ENCODE data around the gene ABHD16A. TPM values are rescaled to one million over a fixed set of nuclear protein-coding genes. Genes with fewer than 3 reads are reported as not detected.

Gene ABHD16A
- total RNA-seq, 4 donors from 2014 or later, result 47.3 to 81.4 (median 71.7) TPM

DNA sequence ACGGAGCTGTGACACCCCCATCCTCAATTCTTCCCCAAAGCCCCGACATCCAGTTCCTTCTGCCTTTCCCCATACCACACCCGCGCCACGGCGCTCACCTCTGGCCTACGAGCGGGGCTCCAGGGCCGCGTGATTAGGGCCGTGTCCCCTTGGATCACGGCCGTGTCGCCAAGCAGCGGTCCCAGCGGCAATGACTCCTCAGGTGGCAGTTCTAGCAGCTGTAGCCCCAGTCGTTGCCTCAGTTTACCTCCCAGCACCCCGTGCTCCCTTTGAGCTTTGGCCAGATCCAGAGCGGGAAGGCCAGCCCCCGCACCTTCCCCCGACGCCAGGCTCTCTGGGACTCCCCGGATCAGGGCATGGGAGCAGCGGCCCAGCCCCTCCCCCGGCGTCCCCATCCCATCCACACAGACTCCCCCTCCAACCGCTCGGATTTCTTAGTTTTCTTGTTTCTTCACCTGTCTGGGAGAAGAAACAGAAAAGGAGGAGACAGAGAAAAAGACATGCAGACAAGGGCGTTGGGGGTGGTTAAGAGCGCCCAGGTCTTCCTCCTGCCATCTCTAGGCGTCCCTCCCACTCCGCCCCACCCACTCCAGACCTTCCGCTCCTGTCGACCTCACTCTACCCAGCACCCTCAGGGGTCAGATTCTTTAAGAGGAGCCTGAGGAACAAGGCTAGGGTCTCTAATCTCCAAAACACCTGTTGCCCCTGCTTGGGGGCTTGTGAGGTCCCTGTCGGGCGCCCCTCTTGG lies 25.8 kb upstream of the ABHD16A start, which contains the start of gene DDAH2:
DDAH2 (minus strand) TSS at position 533 of the 748 bp plus-strand sequence; CDS start at position 395, 138 bp downstream.
- Histone ChIP-seq H3K36me3 (peaks cover 33 to 37% of the 10 kb centered on the region in 2 donors), H3K9me3 (no peaks in the 10 kb centered on the region), H3K27me3 (no peaks in the 10 kb centered on the region), H3K27ac (peak within 1 kb of the TSS; percentile 82 to 98 (median 93)), H3K4me1 (peaks cover 24 to 45% of the 10 kb centered on the region in 2 donors), H3K4me3 (replicated peaks in 1 of 3) (peak within 1 kb of the TSS; percentile 55 to 84 (median 62))
- WGBS, 2 donors, result 9 to 11% methylated on average over 29 to 34 of the region's 36 CpGs
- DNase-seq, result peak in 1 of 2 donors; percentile 29
- intact Hi-C loops (cut with DNase I), result loop anchor here (10.0 kb wide), 1 partner anchor 106 kb away; no protein-coding TSS in a partner anchor
- no peak for TF ChIP-seq POLR2A (IDR thresholded peaks at IDR 0.05)
- TF ChIP-seq, protein P1, sequence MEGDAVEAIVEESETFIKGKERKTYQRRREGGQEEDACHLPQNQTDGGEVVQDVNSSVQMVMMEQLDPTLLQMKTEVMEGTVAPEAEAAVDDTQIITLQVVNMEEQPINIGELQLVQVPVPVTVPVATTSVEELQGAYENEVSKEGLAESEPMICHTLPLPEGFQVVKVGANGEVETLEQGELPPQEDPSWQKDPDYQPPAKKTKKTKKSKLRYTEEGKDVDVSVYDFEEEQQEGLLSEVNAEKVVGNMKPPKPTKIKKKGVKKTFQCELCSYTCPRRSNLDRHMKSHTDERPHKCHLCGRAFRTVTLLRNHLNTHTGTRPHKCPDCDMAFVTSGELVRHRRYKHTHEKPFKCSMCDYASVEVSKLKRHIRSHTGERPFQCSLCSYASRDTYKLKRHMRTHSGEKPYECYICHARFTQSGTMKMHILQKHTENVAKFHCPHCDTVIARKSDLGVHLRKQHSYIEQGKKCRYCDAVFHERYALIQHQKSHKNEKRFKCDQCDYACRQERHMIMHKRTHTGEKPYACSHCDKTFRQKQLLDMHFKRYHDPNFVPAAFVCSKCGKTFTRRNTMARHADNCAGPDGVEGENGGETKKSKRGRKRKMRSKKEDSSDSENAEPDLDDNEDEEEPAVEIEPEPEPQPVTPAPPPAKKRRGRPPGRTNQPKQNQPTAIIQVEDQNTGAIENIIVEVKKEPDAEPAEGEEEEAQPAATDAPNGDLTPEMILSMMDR (IDR thresholded peaks at IDR 0.05), result no peak

DNA sequence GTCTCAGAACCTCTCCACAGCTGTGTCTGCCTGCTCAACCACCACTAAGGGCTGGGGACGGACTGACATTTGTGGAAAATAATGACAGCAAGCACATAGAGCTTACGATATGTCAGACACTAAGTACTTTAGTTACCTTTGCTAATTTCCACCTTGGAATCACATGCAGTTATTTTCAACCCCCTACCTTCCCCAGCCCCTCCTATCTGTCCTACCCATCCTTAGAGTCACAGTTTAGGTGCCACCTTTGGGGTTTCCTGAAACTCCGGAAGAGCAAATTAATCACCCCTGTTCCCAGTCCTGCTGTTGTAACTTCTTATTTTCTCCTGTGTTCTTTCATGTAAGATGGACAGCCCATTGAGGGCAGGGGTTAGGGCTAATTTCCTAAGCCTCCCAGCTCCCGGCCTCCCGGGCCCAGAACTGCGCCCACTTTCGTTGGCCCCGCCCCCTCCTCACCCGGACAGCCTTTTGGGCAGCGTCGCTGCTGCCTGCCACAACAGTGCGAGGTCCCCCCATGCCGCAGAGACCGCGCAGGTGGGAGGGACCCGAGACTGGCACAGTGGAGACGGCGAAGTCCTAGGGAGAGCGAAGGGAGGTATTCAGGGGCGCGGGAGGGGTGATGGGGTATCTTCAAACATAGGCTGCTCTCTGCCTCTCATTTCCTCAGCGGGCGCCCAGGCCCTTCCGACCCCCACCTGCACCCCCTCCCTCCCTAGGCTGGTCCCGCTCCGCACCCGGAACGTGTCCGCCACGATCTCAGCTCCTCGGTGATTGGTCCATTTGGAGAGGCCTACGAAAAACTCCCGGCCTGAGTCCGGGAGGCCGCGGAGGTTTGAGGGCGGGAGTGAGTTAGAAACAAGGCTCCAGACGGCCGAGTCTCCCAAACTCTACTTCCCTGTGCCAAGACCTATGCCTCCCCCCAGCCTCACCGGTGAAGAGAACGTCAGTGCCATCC lies 24.9 kb upstream of the ABHD16A start:
- peak; percentile 38 to 39 for DNase-seq
- TF ChIP-seq POLR2A (IDR thresholded peaks at IDR 0.05), result no peak
- TF ChIP-seq, protein P1 (IDR thresholded peaks at IDR 0.05), result no peak
- WGBS, 2 donors, result 68 to 72% methylated on average over 41 of the region's 41 CpGs
- H3K27ac ChIP-seq, result peak overlapping the region; percentile 82 to 98 (median 93)
- no peaks in the 10 kb centered on the region for H3K9me3 ChIP-seq
- no peaks in the 10 kb centered on the region for H3K27me3 ChIP-seq
- H3K4me3 ChIP-seq (replicated peaks in 1 of 3), result peak overlapping the region; percentile 55 to 84 (median 62)
- intact Hi-C loops (cut with DNase I), result loop anchor here (10.0 kb wide), 1 partner anchor 107 kb away; no protein-coding TSS in a partner anchor
- peaks cover 23 to 28% of the 10 kb centered on the region in 2 donors for H3K36me3 ChIP-seq
- H3K4me1 ChIP-seq, result peaks cover 24 to 40% of the 10 kb centered on the region in 2 donors

DNA sequence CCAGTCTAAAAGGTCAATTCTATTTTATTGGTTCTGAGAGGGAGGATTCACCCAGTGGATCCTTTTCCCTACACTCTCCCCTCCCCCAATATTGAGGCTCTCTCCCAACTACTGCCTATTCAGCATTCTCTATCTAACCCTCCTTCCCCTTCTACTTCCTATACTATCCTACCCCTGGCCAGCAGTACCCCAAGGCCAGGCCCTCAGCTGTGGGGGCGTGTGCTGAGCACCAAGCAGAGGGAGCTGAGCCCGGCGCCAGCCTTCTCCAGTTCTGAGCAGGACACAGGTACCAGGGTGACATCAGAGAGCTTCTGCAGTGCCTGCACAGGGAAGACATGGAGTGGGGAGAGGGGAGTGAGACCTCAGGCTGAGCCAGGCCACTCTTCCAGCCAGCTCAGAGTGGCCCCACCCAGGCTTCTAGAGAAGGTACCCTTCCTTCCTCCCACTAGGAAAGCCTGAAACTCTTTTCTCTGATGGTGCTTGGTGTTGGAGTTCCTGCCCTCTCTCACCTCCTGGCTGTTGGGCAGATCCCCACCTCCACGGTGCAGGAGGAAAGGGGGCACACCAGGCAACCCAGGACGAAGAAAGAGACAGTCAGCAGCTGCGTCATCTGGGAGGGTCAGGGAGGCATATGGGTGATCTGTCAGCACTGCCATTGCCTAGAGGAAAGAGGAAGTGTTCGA lies 24.1 kb upstream of the ABHD16A start:
- peaks cover 24 to 40% of the 10 kb centered on the region in 2 donors for H3K4me1 ChIP-seq
- no peak for TF ChIP-seq POLR2A (IDR thresholded peaks at IDR 0.05)
- TF ChIP-seq, protein P1 (IDR thresholded peaks at IDR 0.05), result no peak
- H3K36me3 ChIP-seq, result peaks cover 15 to 20% of the 10 kb centered on the region in 2 donors
- intact Hi-C loops (cut with DNase I), result loop anchor here (10.0 kb wide), 1 partner anchor 108 kb away; no protein-coding TSS in a partner anchor
- 77% methylated on average over 7 of the region's 7 CpGs for WGBS, 2 donors
- no peaks in the 10 kb centered on the region for H3K9me3 ChIP-seq
- no peaks in the 10 kb centered on the region for H3K27me3 ChIP-seq
- no peak overlapping the region for H3K4me3 ChIP-seq (replicated peaks in 1 of 3)
- peak overlapping the region in 2 of 3 donors; percentile 93 to 98 for H3K27ac ChIP-seq
- no peak for DNase-seq

DNA sequence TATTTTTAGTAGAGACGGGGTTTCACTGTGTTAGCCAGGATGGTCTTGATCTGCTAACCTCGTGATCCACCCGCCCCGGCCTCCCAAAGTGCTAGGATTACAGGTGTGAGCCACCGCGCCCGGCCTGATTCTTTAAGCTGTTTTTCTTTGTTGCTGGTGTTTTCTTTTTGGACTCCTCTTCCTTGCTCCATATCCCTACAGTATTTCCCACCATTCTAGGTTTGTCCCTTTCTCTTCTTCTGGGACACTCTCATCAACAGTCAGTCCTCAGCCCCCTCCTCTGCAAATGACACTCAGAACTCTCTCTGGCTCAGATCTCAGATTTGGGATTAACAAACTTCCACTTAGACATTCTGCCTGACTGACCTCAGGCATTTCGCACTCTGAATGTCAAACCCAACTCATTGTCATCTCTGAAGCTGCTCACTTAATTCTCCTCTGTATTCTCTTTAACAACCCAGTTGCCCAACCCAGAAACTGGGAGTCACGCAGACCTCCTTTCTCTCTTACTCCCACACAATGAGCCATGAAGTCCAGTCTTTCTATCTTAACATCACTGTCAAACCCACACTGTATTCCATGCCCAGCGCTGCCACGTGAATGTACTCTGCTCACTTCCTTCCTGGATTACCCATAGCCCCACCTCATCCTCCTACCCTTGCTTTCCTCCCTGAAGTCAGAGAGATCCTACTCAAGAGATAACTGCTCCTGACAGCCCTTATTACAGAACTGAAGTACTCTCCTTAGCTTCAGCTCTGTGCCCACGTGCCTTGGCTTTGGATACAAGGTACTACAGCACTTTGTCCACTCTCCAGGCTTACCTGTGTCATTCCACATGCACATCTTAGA lies 22.6 kb upstream of the ABHD16A start:
- H3K36me3 ChIP-seq, result peaks cover 4 to 5% of the 10 kb centered on the region in 2 donors
- no peaks in the 10 kb centered on the region for H3K9me3 ChIP-seq
- H3K4me3 ChIP-seq (replicated peaks in 1 of 3), result no peak overlapping the region
- H3K27me3 ChIP-seq, result no peaks in the 10 kb centered on the region
- H3K27ac ChIP-seq, result peak overlapping the region in 2 of 3 donors; percentile 93 to 98
- no peak for DNase-seq
- peaks cover 24 to 38% of the 10 kb centered on the region in 2 donors for H3K4me1 ChIP-seq
- TF ChIP-seq POLR2A (IDR thresholded peaks at IDR 0.05), result no peak
- TF ChIP-seq, protein P1 (IDR thresholded peaks at IDR 0.05), result no peak
- WGBS, 2 donors, result 90% methylated on average over 12 of the region's 12 CpGs
- intact Hi-C loops (cut with DNase I), result loop anchor here (10.0 kb wide), 1 partner anchor 109 kb away; no protein-coding TSS in a partner anchor
